ENCODE data around the gene SPATA1.

DNA sequence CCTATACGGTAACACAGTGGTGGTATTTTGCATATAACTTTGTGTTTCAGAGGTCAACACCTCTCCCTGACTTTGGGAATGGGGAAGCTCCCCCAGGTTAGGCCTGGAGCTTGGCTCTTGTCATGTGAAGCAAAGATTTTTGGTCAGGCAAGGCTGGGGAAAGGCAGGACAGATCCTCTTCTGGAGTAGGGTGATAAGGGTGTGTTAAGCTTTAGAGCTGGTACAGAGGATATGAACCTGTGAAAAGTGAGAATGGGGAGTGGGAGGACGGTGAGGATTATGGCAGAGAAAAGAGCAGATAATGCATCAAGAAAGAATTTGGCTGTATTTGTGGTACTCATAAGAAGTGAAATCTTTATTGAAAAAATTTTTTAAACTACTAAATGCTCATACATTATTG lies 24.9 kb upstream of the SPATA1 start:
- no peak for TF ChIP-seq CTCF (IDR thresholded peaks at IDR 0.05)
- TF ChIP-seq EZH2 (IDR thresholded peaks at IDR 0.05): no peak

All from neural progenitor cell (in vitro differentiated cells).